GM12878 (cell line): ENCODE measurements around the gene SPTBN2. TPM values are rescaled to one million over a fixed set of nuclear protein-coding genes. Genes with fewer than 3 reads are reported as not detected.

Experiments used
- BCL3 ChIP-seq: IDR thresholded peaks from 2 replicates; pipeline ENCODE4 v1.6.1; 2011; ENCODE audit warnings: borderline replicate concordance, low read depth, mild to moderate bottlenecking, moderate library complexity, low read length; ENCODE audit not compliant: insufficient read depth, poor library complexity, severe bottlenecking
- CBFB ChIP-seq: IDR thresholded peaks from 2 replicates; pipeline ENCODE4 v1.6.1; 2016; ENCODE audit warnings: antibody characterized with exemption, low read depth
- CTCF ChIP-seq, 3 experiments: IDR thresholded peaks in 2 of 3; conservative IDR thresholded peaks in 1 of 3; 2 replicates each; pipeline ENCODE4 v1.5.1; 2011; ENCODE audit warnings: low read depth in 3 of 3, low read length in 3 of 3, mild to moderate bottlenecking in 3 of 3, control low read depth in 2 of 3, moderate library complexity in 2 of 3, inconsistent platforms in 1 of 3, mixed read lengths in 1 of 3; ENCODE audit not compliant: control insufficient read depth in 2 of 3, insufficient read depth in 1 of 3; ENCODE audit errors: extremely low read depth in 1 of 3
- FOXM1 ChIP-seq: IDR thresholded peaks from 2 replicates; pipeline ENCODE4 v1.6.1; 2012; ENCODE audit warnings: low read depth, mild to moderate bottlenecking, inconsistent platforms, low read length, moderate library complexity
- GABPA ChIP-seq: IDR thresholded peaks from 2 replicates; pipeline ENCODE4 v1.6.1; 2014; ENCODE audit warnings: antibody characterized with exemption, low read depth, mild to moderate bottlenecking, inconsistent platforms
- HCFC1 ChIP-seq: fragments of 150-350 bp; IDR thresholded peaks from 2 replicates; pipeline ENCODE4 v1.6.1; 2014; ENCODE audit warnings: low read length
- HDGF ChIP-seq: fragments of 450-650 bp; IDR thresholded peaks from 2 replicates; pipeline ENCODE4 v1.6.1; 2016; ENCODE audit warnings: antibody characterized with exemption
- IKZF1 ChIP-seq: fragments of 450-650 bp; conservative IDR thresholded peaks from 2 replicates; pipeline ENCODE4 v1.6.1; 2017; ENCODE audit warnings: antibody characterized with exemption, mild to moderate bottlenecking
- LARP7 ChIP-seq: fragments of 450-650 bp; IDR thresholded peaks from 2 replicates; pipeline ENCODE4 v1.6.1; 2017; ENCODE audit warnings: mild to moderate bottlenecking
- MLLT1 ChIP-seq: fragments of 450-650 bp; IDR thresholded peaks from 2 replicates; pipeline ENCODE4 v1.6.1; 2016; ENCODE audit warnings: mild to moderate bottlenecking
- NBN ChIP-seq: fragments of 450-650 bp; IDR thresholded peaks from 2 replicates; pipeline ENCODE4 v1.6.1; 2016
- POLR2A ChIP-seq: IDR thresholded peaks from 2 replicates; pipeline ENCODE4 v1.6.1; 2011; ENCODE audit warnings: low read depth, mild to moderate bottlenecking, low read length
- SIN3A ChIP-seq: IDR thresholded peaks from 2 replicates; pipeline ENCODE4 v1.6.1; 2012; ENCODE audit warnings: low read depth, low read length, improper control_type of control experiment
- SMAD5 ChIP-seq: IDR thresholded peaks from 2 replicates; pipeline ENCODE4 v1.6.1; 2016; ENCODE audit warnings: antibody characterized with exemption, low read depth
- SP1 ChIP-seq: IDR thresholded peaks from one replicate; pipeline ENCODE4 v1.6.1; 2011; ENCODE audit warnings: low read depth, low read length
- TAF1 ChIP-seq: IDR thresholded peaks from 2 replicates; pipeline ENCODE4 v1.6.1; 2011; ENCODE audit warnings: mild to moderate bottlenecking, low read depth, low read length, borderline replicate concordance
- TCF12 ChIP-seq: IDR thresholded peaks from 2 replicates; pipeline ENCODE4 v1.6.1; 2011; ENCODE audit warnings: low read depth, mild to moderate bottlenecking, low read length
- YBX1 ChIP-seq: fragments of 450-650 bp; IDR thresholded peaks from 2 replicates; pipeline ENCODE4 v1.6.1; 2016; ENCODE audit warnings: antibody characterized with exemption
- ZBTB33 ChIP-seq: fragments of 450-650 bp; IDR thresholded peaks from 2 replicates; pipeline ENCODE4 v1.6.1; 2017; ENCODE audit warnings: mild to moderate bottlenecking
- ZBTB40 ChIP-seq: fragments of 450-650 bp; IDR thresholded peaks from 2 replicates; pipeline ENCODE4 v1.6.1; 2016; ENCODE audit warnings: mild to moderate bottlenecking, moderate library complexity, borderline replicate concordance
- polyA plus RNA-seq, 11 experiments: library from polyadenylated mRNA; depleted of rRNA in 4 of 11; unstranded in 6 of 11; stranded (reverse) in 5 of 11; fragments of >200 nt; fragmentation: Nextera tagmentation in 4 of 11; fragmentation: Illumina TruSeq in 1 of 11; extraction: Ambion mirVana in 4 of 11; extraction: Trizol in 1 of 11; gene quantifications; 1 replicate in 1 of 11; 2 replicates in 10 of 11; pipeline versions ENCODE4 v1.2.1 to v1.2.3, GENCODE V29; 2011 to 2016; ENCODE audit warnings: inconsistent platforms in 2 of 11, missing spikeins in 2 of 11, low read depth in 1 of 11
- total RNA-seq, 4 experiments: library from RNA; depleted of rRNA in 3 of 4; stranded (reverse); fragments of >200 nt in 3 of 4; fragmentation: Illumina TruSeq in 1 of 4; extraction: Trizol in 1 of 4; gene quantifications; 2 replicates each; pipeline versions ENCODE4 v1.2.1 to v1.2.3, GENCODE V29; 2013 to 2021

SPTBN2 gene
- total and polyA plus RNA-seq, 10 of the 15 experiments (the other 5 are each of a cell fraction or from before 2014, with no cell fraction given) = 0.38 to 1.0 (median 0.69) TPM; not detected in 5

- TF ChIP-seq MLLT1 (0 out of 2 replicates have a peak, but pooled peaks have one; percentile 31), SIN3A (peak; percentile 68; the same call in 1 of the 2 replicates), ZBTB33 (no peak), CBFB (peak; percentile 42; the same call in 1 of the 2 replicates), CTCF (IDR thresholded peaks at IDR 0.05 in 2 of 3, conservative IDR thresholded peaks at IDR 0.05 in 1 of 3; ENCODE audit: control insufficient read depth in 2 of 3, extremely low read depth in 1 of 3, insufficient read depth in 1 of 3, low read depth in 3 of 3, low read length in 3 of 3) (no peak), HCFC1 (peak; percentile 51), ZBTB40 (no peak), NBN (peak; percentile 67; the same call in 1 of the 2 replicates), YBX1 (no peak), LARP7 (no peak), GABPA (no peak), TCF12 (peak; percentile 59; the same call in 1 of the 2 replicates), SP1 (peak; percentile 76), SMAD5 (peak; percentile 68; the same call in 1 of the 2 replicates), HDGF (peak; percentile 97), TAF1 (peak; percentile 60), POLR2A (peak; percentile 92), FOXM1 (no peak), BCL3 (peak; percentile 95), IKZF1 (peak; percentile 26; the same call in 1 of the 2 replicates)
Observed at GRCh38 chr11:66677599-66678375, 51.2 kb downstream of the SPTBN2 start, which contains the start of gene RBM4B (continued).
